ENCODE measurements around the gene OR56A1.
"Not testable (repeated sequence)": the region's sequence is repeated elsewhere in the genome, so short reads cannot be mapped to it uniquely, and the experiment has no call there.

Gene OR56A1

GRCh38 chr11:6030708-6031405, at the start of gene OR56A1:
OR56A1 (minus strand) TSS chr11:6030758; CDS start chr11:6027692, 3,066 bp downstream.
- no peak for DNase-seq

- no peak for DNase-seq
Measured at GRCh38 chr11:6079463-6079862, 48.9 kb upstream of the OR56A1 start.

- DNase-seq: no peak
Measured at GRCh38 chr11:6077723-6078122, 47.2 kb upstream of the OR56A1 start.

GRCh38 chr11:6076443-6076842, 45.9 kb upstream of the OR56A1 start:
- not testable (repeated sequence) for DNase-seq

GRCh38 chr11:6067502-6067901, 36.9 kb upstream of the OR56A1 start:
- DNase-seq: no peak

- no peak for DNase-seq
Measured at GRCh38 chr11:6062691-6063358, 32.3 kb upstream of the OR56A1 start.

- no peak for DNase-seq
Measured at GRCh38 chr11:6061475-6061874, 30.9 kb upstream of the OR56A1 start.

- no peak for DNase-seq
Measured at GRCh38 chr11:6057452-6057851, 26.9 kb upstream of the OR56A1 start.

GRCh38 chr11:6055569-6055968, 25.0 kb upstream of the OR56A1 start:
- DNase-seq: no peak

GRCh38 chr11:6052374-6052773, 21.8 kb upstream of the OR56A1 start:
- DNase-seq: no peak

- no peak for DNase-seq
Measured at GRCh38 chr11:6040874-6041273, 10.3 kb upstream of the OR56A1 start.

- no peak for DNase-seq
Measured at GRCh38 chr11:6027501-6027900, 3.1 kb downstream of the OR56A1 start.

- no peak for DNase-seq
Measured at GRCh38 chr11:6025056-6025455, 5.5 kb downstream of the OR56A1 start.

- DNase-seq: peak; percentile 0
Measured at GRCh38 chr11:6022956-6023355, 7.6 kb downstream of the OR56A1 start.

GRCh38 chr11:6013042-6013441, 17.5 kb downstream of the OR56A1 start:
- no peak for DNase-seq

GRCh38 chr11:6012035-6012668, 18.4 kb downstream of the OR56A1 start:
- DNase-seq: no peak

GRCh38 chr11:6006846-6007245, 23.7 kb downstream of the OR56A1 start, which contains the start of gene OR56A4:
OR56A4 (minus strand) TSS chr11:6006946; CDS start chr11:6002992, 3,954 bp downstream.
- DNase-seq: no peak

- no peak for DNase-seq
Measured at GRCh38 chr11:6006395-6006794, 24.2 kb downstream of the OR56A1 start.

GRCh38 chr11:6002202-6002699, 28.3 kb downstream of the OR56A1 start:
- DNase-seq: no peak

GRCh38 chr11:5994791-5995190, 35.8 kb downstream of the OR56A1 start:
- no peak for DNase-seq

GRCh38 chr11:5992604-5993251, 37.8 kb downstream of the OR56A1 start:
- DNase-seq: no peak

GRCh38 chr11:5992150-5992549, 38.4 kb downstream of the OR56A1 start:
- no peak for DNase-seq

GRCh38 chr11:5989203-5989602, 41.4 kb downstream of the OR56A1 start:
- DNase-seq: no peak
